Endodermal cell (in vitro differentiated cells): ENCODE results near the gene EP400. TPM values are rescaled to one million over a fixed set of nuclear protein-coding genes. Genes with fewer than 3 reads are reported as not detected.

Experiments
- DNase-seq: peaks from one replicate; pipeline ENCODE4 v3.0.0-alpha.2; 2017
- H3K27ac ChIP-seq: 2 replicates; pipeline ENCODE4 v1.5.1; 2013; ENCODE audit warnings: mild to moderate bottlenecking, low read depth, low read length, moderate library complexity
- H3K27me3 ChIP-seq: 2 replicates; pipeline ENCODE4 v1.6.1; 2013; ENCODE audit warnings: mild to moderate bottlenecking, low read length, moderate library complexity; ENCODE audit not compliant: insufficient read depth, control insufficient read depth, poor library complexity, severe bottlenecking
- H3K36me3 ChIP-seq: 2 replicates; pipeline ENCODE4 v1.7.0; 2013; ENCODE audit warnings: mild to moderate bottlenecking, low read length, moderate library complexity; ENCODE audit not compliant: control insufficient read depth, insufficient read depth
- H3K4me1 ChIP-seq: one replicate; pipeline ENCODE4 v1.7.0; 2013; ENCODE audit warnings: low read length; ENCODE audit not compliant: control insufficient read depth, insufficient read depth
- H3K4me3 ChIP-seq: 2 replicates; pipeline ENCODE4 v1.5.1; 2013; ENCODE audit warnings: mild to moderate bottlenecking, low read length, moderate library complexity
- H3K9ac ChIP-seq: 2 replicates; pipeline ENCODE4 v1.6.1; 2013; ENCODE audit warnings: mild to moderate bottlenecking, low read length, moderate library complexity; ENCODE audit not compliant: poor library complexity, severe bottlenecking; ENCODE audit errors: extremely low read depth
- H3K9me3 ChIP-seq: 2 replicates; pipeline ENCODE4 v1.6.1; 2013; ENCODE audit warnings: mild to moderate bottlenecking, low read length, moderate library complexity; ENCODE audit not compliant: control insufficient read depth
- H3K27ac Mint-ChIP-seq: 2 replicates; pipeline ENCODE4 v1.8.0; 2020; ENCODE audit warnings: mixed read lengths
- H3K27me3 Mint-ChIP-seq: 2 replicates; pipeline ENCODE4 v1.8.0; 2021; ENCODE audit warnings: mild to moderate bottlenecking, mixed read lengths; ENCODE audit not compliant: insufficient read depth
- H3K36me3 Mint-ChIP-seq: 2 replicates; pipeline ENCODE4 v1.8.0; 2020; ENCODE audit warnings: low read depth, mixed read lengths
- H3K4me1 Mint-ChIP-seq: 2 replicates; pipeline ENCODE4 v1.8.0; 2020; ENCODE audit warnings: mixed read lengths
- H3K4me3 Mint-ChIP-seq: 2 replicates; pipeline ENCODE4 v1.8.0; 2020; ENCODE audit warnings: mild to moderate bottlenecking, moderate library complexity, mixed read lengths
- H3K9me3 Mint-ChIP-seq: 2 replicates; pipeline ENCODE4 v1.8.0; 2020; ENCODE audit warnings: mild to moderate bottlenecking, mixed read lengths
- CTCF ChIP-seq: fragments of 200-600 bp; sonication (generic); conservative IDR thresholded peaks from 2 replicates; pipeline ENCODE4 v1.5.0; 2021; ENCODE audit warnings: antibody characterized with exemption, mild to moderate bottlenecking
- WGBS, 2 experiments: methylation state at CpG; one replicate each; pipeline versions ENCODE4 v1.1.5 to v1.1.7; 2013; ENCODE audit warnings: missing lambda C conversion rate in 2 of 2, mixed read lengths in 1 of 2; ENCODE audit not compliant: insufficient coverage in 1 of 2, insufficient read length in 1 of 2; 5-methylcytosine and 5-hydroxymethylcytosine counted together
- total RNA-seq, 2 donors: library from RNA; stranded (reverse); fragmentation: NEBNext Ultra II Directional in 1 of 2; extraction: Animal tissue kit (Norgen Biotek cat#: 25700) in 1 of 2; gene quantifications; 2 replicates in 1 of 2; 3 replicates in 1 of 2; pipeline ENCODE4 v1.2.1, GENCODE V29; 2021

EP400 gene
- total RNA-seq, 2 donors from 2014 or later, result 64.7 to 78.3 TPM

GRCh38 chr12:132067182-132067581, 117.4 kb downstream of the EP400 start:
- H3K27ac ChIP-seq, result no peak overlapping the region
- H3K4me3 ChIP-seq, result no peak overlapping the region
- H3K27ac Mint-ChIP-seq, result no peak overlapping the region
- peaks cover 62% of the 10 kb centered on the region for H3K36me3 ChIP-seq
- no peaks in the 10 kb centered on the region for H3K9me3 Mint-ChIP-seq
- H3K9ac ChIP-seq, result no peak overlapping the region
- no peak for TF ChIP-seq CTCF
- H3K27me3 ChIP-seq, result no peaks in the 10 kb centered on the region
- H3K27me3 Mint-ChIP-seq, result no peaks in the 10 kb centered on the region
- H3K4me3 Mint-ChIP-seq, result no peak overlapping the region
- H3K4me1 ChIP-seq, result no peaks in the 10 kb centered on the region
- H3K9me3 ChIP-seq, result no peaks in the 10 kb centered on the region
- WGBS, 2 experiments, result 91% methylated on average over 7 of the region's 7 CpGs; no CpG with 5 or more reads in 1 of the 2 experiments
- DNase-seq, result no peak
- H3K4me1 Mint-ChIP-seq, result no peaks in the 10 kb centered on the region
- H3K36me3 Mint-ChIP-seq, result peaks cover 59% of the 10 kb centered on the region

- H3K4me1 Mint-ChIP-seq, result no peaks in the 10 kb centered on the region
- H3K36me3 Mint-ChIP-seq, result peaks cover 62% of the 10 kb centered on the region
- H3K4me3 Mint-ChIP-seq, result no peak overlapping the region
- TF ChIP-seq CTCF, result no peak
- H3K9me3 ChIP-seq, result no peaks in the 10 kb centered on the region
- peaks cover 67% of the 10 kb centered on the region for H3K36me3 ChIP-seq
- WGBS, 2 experiments, result 92 to 95% methylated on average over 4 to 5 of the region's 5 CpGs
- no peak overlapping the region for H3K27ac ChIP-seq
- H3K9me3 Mint-ChIP-seq, result no peaks in the 10 kb centered on the region
- H3K9ac ChIP-seq, result no peak overlapping the region
- DNase-seq, result no peak
- no peak overlapping the region for H3K4me3 ChIP-seq
- no peaks in the 10 kb centered on the region for H3K27me3 ChIP-seq
- H3K4me1 ChIP-seq, result no peaks in the 10 kb centered on the region
- no peaks in the 10 kb centered on the region for H3K27me3 Mint-ChIP-seq
- H3K27ac Mint-ChIP-seq, result no peak overlapping the region
These were observed 118.5 kb downstream of the EP400 start for GRCh38 chr12:132068250-132068649.

GRCh38 chr12:132069336-132069985, 119.7 kb downstream of the EP400 start:
- no peak overlapping the region for H3K4me3 Mint-ChIP-seq
- Histone ChIP-seq H3K4me1 (no peaks in the 10 kb centered on the region), H3K9me3 (no peaks in the 10 kb centered on the region), H3K9ac (no peak overlapping the region), H3K27ac (no peak overlapping the region), H3K4me3 (no peak overlapping the region), H3K36me3 (peaks cover 72% of the 10 kb centered on the region), H3K27me3 (no peaks in the 10 kb centered on the region)
- peaks cover 60% of the 10 kb centered on the region for H3K36me3 Mint-ChIP-seq
- no peak overlapping the region for H3K27ac Mint-ChIP-seq
- DNase-seq, result no peak
- H3K27me3 Mint-ChIP-seq, result no peaks in the 10 kb centered on the region
- no peaks in the 10 kb centered on the region for H3K4me1 Mint-ChIP-seq
- 96% methylated on average over 7 to 26 of the region's 26 CpGs for WGBS, 2 experiments
- no peak for TF ChIP-seq CTCF
- H3K9me3 Mint-ChIP-seq, result no peaks in the 10 kb centered on the region
